Measurements from ENCODE around the gene ALKBH6. TPM values are rescaled to one million over a fixed set of nuclear protein-coding genes. Genes with fewer than 3 reads are reported as not detected.
"Not testable (repeated sequence)": the region's sequence is repeated elsewhere in the genome, so short reads cannot be mapped to it uniquely, and the experiment has no call there.

The ALKBH6 gene
- total RNA-seq, 1 donor from 2014 or later: 9.0 TPM

GRCh38 chr19:35995048-35995993, 18.7 kb downstream of the ALKBH6 start, which contains the start of gene SDHAF1:
Gene SDHAF1, plus strand, starts transcription at chr19:35995188. Its CDS starts 87 bp downstream, at chr19:35995275.
- peak; percentile 52 for FAIRE-seq

GRCh38 chr19:35993923-35994598, 20.0 kb downstream of the ALKBH6 start:
- FAIRE-seq: no peak
- no peak for DNase-seq (ENCODE audit: low spot score in 2 of 2)

More at GRCh38 chr19:35995048-35995993, 18.7 kb downstream of the ALKBH6 start, which contains the start of gene SDHAF1:
- peak; percentile 98 to 99 for DNase-seq (ENCODE audit: low spot score in 2 of 2)

GRCh38 chr19:35992907-35993765, 20.9 kb downstream of the ALKBH6 start:
- no peak for FAIRE-seq
- no peak for DNase-seq (ENCODE audit: low spot score in 2 of 2)

GRCh38 chr19:35991731-35992450, 22.1 kb downstream of the ALKBH6 start:
- FAIRE-seq (no peak), DNase-seq (ENCODE audit: low spot score in 2 of 2) (no peak)

- FAIRE-seq: no peak
- no peak for DNase-seq (ENCODE audit: low spot score in 2 of 2)
Observed at GRCh38 chr19:35990771-35991730, 23.0 kb downstream of the ALKBH6 start.

- DNase-seq (ENCODE audit: low spot score in 2 of 2) (no peak), FAIRE-seq (no peak)
Observed at GRCh38 chr19:35990156-35990555, 23.9 kb downstream of the ALKBH6 start.

- DNase-seq (ENCODE audit: low spot score in 2 of 2) (no peak), FAIRE-seq (no peak)
Observed at GRCh38 chr19:35988824-35989223, 25.2 kb downstream of the ALKBH6 start.

- no peak for FAIRE-seq
Observed at GRCh38 chr19:35987571-35987896, 26.5 kb downstream of the ALKBH6 start.

GRCh38 chr19:35986664-35987570, 27.1 kb downstream of the ALKBH6 start:
- no peak for FAIRE-seq

More at GRCh38 chr19:35987571-35987896, 26.5 kb downstream of the ALKBH6 start:
- no peak for DNase-seq (ENCODE audit: low spot score in 2 of 2)

GRCh38 chr19:35986111-35986510, 27.9 kb downstream of the ALKBH6 start:
- no peak for DNase-seq (ENCODE audit: low spot score in 2 of 2)

More at GRCh38 chr19:35986664-35987570, 27.1 kb downstream of the ALKBH6 start:
- DNase-seq (ENCODE audit: low spot score in 2 of 2): peak in 1 of 2 donors; percentile 59

GRCh38 chr19:35983177-35983576, 30.8 kb downstream of the ALKBH6 start:
- FAIRE-seq (no peak), DNase-seq (ENCODE audit: low spot score in 2 of 2) (no peak)

More at GRCh38 chr19:35986111-35986510, 27.9 kb downstream of the ALKBH6 start:
- FAIRE-seq: no peak

- not testable (repeated sequence) for FAIRE-seq
Observed at GRCh38 chr19:35980997-35981396, 33.0 kb downstream of the ALKBH6 start.

GRCh38 chr19:35978832-35979365, 35.1 kb downstream of the ALKBH6 start:
- DNase-seq (ENCODE audit: low spot score in 2 of 2) (no peak), FAIRE-seq (no peak)

More at GRCh38 chr19:35980997-35981396, 33.0 kb downstream of the ALKBH6 start:
- not testable (repeated sequence) for DNase-seq (ENCODE audit: low spot score in 2 of 2)

GRCh38 chr19:35978271-35978670, 35.7 kb downstream of the ALKBH6 start:
- no peak for FAIRE-seq
- no peak for DNase-seq (ENCODE audit: low spot score in 2 of 2)

GRCh38 chr19:35977446-35978222, 36.4 kb downstream of the ALKBH6 start:
- FAIRE-seq (no peak), DNase-seq (ENCODE audit: low spot score in 2 of 2) (no peak)

- no peak for FAIRE-seq
- no peak for DNase-seq (ENCODE audit: low spot score in 2 of 2)
Observed at GRCh38 chr19:35975608-35976214, 38.3 kb downstream of the ALKBH6 start.
